Stimulated activated CD8-positive, alpha-beta memory T cell treated with anti-CD3 and anti-CD28 coated beads, Interleukin-4, amount 100 ng/mL, for 1 hour (primary cell): ENCODE results near the gene CPNE5.

Experiments
- DNase-seq, 2 donors: peaks; one replicate each; pipeline ENCODE4 v3.0.0-alpha.2; 2020; ENCODE audit warnings: low read depth in 2 of 2, low spot score in 1 of 2

Gene CPNE5

DNA sequence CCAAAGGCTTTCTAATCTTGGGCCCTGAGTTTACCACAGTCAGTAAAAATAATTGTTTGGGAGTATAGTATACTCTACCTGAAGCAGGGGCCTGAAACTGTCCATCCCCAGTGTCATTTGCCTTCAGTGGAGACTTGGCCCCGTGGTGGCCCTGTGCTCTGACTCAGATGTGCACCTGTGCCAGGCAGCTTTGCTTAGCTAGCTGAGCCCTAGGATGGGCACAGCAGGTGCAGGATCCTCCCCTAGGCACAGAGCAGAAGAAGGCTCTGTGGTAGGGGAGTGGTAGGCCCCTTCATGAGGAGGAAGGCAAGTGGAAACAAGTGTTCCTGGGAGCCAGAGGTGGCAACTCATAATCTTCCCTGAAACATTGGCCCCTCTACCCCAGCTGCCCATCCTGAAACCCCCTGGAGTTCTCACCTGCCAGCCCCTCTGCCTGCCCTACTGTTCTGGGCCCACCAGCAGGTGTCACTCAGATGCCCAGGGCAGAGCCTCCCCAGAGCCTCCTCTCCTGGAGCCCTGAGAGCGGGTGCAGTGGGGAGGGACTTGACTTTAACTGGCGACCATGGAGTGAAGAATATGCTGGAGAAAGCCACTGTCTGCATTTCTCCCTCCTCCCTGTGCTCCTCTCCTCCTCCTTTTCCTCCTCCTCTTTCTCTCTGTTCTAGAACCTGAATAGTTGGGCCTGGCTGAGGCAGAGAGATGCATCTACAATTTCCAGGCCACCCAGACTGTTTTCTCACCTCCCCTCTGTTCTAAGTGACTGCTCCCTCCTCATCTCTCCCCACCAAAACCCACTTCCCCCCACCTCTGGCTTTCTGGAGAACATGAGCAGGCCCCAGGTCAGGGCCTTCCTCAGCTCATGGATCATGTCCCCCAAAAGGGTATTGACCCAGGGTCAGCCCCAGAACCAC lies 2.9 kb downstream of the CPNE5 start:
- no peak for DNase-seq

DNA sequence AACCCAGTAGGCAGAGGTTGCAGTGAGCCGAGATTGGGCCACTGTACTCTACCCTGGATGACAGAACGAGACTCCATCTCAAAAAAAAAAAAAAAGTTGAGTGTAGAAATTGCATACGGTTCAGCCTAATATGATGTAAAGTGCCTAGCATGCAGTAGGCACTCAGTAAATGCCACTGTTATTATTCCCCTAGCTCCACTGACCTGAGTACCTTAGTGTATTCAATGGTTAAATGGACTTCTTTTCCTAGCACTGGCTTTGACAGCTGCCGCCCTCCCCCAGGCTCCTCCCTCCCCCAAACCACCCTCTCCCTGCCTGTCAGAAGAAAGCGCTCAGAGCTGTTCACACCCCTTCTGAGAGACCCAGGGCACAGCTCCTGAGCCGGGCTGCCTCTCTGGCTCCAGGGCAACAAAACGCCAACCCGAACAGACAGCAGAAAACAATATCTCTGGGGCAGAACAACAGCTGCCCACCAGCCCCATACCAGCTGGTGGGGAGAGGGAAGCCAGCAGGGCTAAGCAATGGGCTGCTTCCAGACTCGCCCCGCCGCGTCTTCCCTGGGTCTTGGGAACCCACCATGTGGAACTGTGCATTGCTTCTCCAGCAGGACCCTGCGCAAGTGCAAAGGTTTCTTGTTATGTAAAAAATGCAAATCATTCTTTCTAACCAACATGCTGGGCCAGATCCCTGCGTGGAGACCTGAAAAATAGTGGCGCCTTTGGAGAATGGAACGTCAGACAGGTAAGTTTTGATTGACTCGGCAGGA lies 4.5 kb downstream of the CPNE5 start:
- no peak for DNase-seq

DNA sequence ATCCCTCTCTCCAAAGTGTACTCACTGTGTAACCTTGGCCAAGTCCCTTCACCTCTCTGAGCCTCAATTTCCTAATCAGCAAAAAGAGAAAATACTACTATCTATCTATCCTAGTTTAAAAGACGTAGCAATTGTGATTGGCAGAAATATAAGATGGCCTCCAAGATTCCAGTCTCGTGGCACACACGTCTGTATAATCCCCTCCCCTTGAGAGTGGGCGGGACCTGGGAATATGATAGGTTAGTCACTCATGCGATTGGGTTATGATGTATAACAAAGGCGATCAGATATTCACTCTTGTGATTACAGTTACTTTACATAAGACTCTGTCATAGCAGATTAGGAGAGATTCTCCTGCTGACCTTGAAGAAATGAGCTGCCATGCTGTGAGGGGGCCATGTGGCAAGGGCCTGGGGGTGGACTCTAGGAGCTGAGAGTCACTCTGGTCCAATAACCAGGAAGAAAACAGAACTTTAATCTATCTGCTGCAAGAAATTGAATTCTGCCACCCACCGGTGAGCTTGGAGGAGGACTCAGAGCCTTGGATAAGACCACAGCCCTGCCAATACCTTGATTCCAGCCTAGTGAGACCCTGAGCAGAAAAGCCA lies 6.0 kb downstream of the CPNE5 start:
- no peak for DNase-seq

- DNase-seq, result no peak
Measured at GRCh38 chr6:36832313-36832712, 6.9 kb downstream of the CPNE5 start.

- no peak for DNase-seq
Measured at GRCh38 chr6:36830577-36830976, 8.7 kb downstream of the CPNE5 start.

GRCh38 chr6:36829919-36830544 lies 9.2 kb downstream of the CPNE5 start:
- DNase-seq, result no peak

GRCh38 chr6:36827261-36828079 lies 11.8 kb downstream of the CPNE5 start:
- no peak for DNase-seq

DNA sequence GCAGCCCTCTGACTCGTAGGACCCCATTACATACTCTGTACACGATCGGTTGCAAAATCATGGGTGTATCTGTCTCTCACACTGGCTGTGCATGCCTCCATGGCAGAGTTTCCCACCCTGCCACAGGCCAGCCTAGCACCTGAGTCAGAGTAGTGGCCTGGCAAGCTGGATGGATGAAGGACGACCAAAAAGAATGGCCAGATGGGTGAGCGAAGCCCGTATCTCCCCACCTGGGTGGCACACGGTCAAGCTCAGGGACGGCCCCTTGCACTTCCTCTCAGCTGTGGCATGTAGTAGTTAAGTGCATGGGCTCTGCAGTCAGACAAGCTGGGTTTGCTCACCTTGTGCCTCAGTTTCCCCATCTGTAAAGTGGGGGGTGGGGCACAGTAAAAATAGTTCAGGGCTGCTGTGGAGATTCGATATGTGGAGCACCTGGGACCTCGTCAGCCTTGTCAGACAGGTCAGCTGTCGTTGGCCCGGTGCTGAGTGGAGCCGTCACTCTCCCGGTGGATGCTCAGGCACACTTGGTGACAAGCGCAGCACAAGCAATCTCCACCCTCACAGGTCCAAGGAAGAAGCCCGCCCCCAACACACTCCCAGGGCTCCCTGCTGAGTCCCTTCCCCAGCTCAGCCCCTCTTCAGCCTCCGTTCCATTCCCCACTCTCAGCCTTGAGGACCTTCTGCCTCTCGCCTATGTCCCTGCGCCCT lies 12.6 kb downstream of the CPNE5 start:
- DNase-seq, result no peak

- DNase-seq, result no peak
Measured at GRCh38 chr6:36825994-36826393, 13.2 kb downstream of the CPNE5 start.

DNA sequence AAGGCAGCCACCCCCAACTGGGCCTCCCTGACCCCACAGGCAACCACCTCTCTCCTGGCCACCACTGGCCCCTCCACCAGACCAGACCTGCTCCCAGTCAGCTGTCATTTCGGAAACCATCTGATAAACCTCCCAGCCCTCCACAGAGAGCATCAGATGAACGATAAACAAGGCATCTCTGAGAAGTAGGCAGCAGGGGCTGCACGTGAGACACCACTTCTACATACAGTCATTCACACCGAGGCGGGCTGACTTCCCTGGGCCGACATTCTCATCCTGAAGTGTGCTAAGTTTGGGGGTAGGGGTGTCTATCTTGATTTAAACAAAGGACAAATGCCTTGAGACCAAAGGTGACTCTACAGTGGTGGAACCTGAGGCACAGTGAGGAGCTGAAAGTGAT lies 13.8 kb downstream of the CPNE5 start:
- DNase-seq, result no peak

DNA sequence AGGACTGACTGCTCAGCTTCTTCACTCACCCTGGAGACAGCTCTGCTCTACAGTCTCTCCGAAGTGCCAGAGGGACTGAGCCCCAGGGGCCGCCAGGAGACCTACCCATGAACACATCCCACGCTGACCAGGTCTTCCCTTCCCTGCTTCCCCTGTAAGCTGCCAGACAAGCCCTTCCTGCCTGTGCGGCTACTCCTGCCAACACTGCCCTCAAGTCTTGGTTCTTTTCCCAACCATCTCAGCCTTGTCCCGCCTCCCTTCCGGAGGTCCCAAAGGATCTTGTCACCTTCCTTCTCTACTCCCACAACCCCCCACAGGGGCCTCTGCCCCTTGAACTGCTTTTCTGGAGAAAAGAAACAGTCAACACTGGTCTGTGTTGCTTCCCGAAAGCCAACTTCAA lies 15.0 kb downstream of the CPNE5 start:
- DNase-seq, result no peak

- DNase-seq, result no peak
Measured at GRCh38 chr6:36823421-36824096, 15.7 kb downstream of the CPNE5 start.

GRCh38 chr6:36822506-36823269 lies 16.6 kb downstream of the CPNE5 start:
- DNase-seq, result no peak

- DNase-seq, result no peak
Measured at GRCh38 chr6:36821581-36822335, 17.5 kb downstream of the CPNE5 start.

GRCh38 chr6:36820700-36821580 lies 18.3 kb downstream of the CPNE5 start:
- no peak for DNase-seq

GRCh38 chr6:36818756-36819155 lies 20.5 kb downstream of the CPNE5 start:
- no peak for DNase-seq

- DNase-seq, result no peak
Measured at GRCh38 chr6:36817847-36818246, 21.4 kb downstream of the CPNE5 start.
